Fibroblast of the aortic adventitia (primary cell): ENCODE data around the gene SCUBE1. TPM values are rescaled to one million over a fixed set of nuclear protein-coding genes. Genes with fewer than 3 reads are reported as not detected.

Experiments
- DNase-seq: peaks from one replicate; pipeline ENCODE4 v3.0.0-alpha.2; 2010; ENCODE audit warnings: low read depth
- H3K4me3 ChIP-seq: 2 replicates; pipeline ENCODE4 v1.5.1; 2011; ENCODE audit warnings: low read depth, mild to moderate bottlenecking, control low read depth, low read length, moderate library complexity
- CTCF ChIP-seq: IDR thresholded peaks from 2 replicates; pipeline ENCODE4 v1.5.1; 2011; ENCODE audit warnings: mild to moderate bottlenecking, low read length, control low read depth, inconsistent platforms; ENCODE audit not compliant: insufficient read depth
- total RNA-seq: library from RNA; depleted of rRNA; stranded (reverse); fragments of >200 nt; gene quantifications from 2 replicates; pipeline ENCODE4 v1.2.3, GENCODE V29; 2012; ENCODE audit warnings: low replicate concordance

The SCUBE1 gene
- total RNA-seq, 1 donor: not detected

GRCh38 chr22:43345761-43346301, 2.7 kb upstream of the SCUBE1 start:
- no peak for TF ChIP-seq CTCF
- no peak overlapping the region for H3K4me3 ChIP-seq
- DNase-seq: no peak

- H3K4me3 ChIP-seq: no peak overlapping the region
- DNase-seq: no peak
- no peak for TF ChIP-seq CTCF
Observed at GRCh38 chr22:43345356-43345755, 2.2 kb upstream of the SCUBE1 start.

GRCh38 chr22:43344520-43344787, 1.3 kb upstream of the SCUBE1 start:
- DNase-seq: no peak
- H3K4me3 ChIP-seq: no peak overlapping the region
- TF ChIP-seq CTCF: no peak

GRCh38 chr22:43343670-43344519, 723 bp upstream of the SCUBE1 start:
- DNase-seq: no peak
- TF ChIP-seq CTCF: no peak
- H3K4me3 ChIP-seq: no peak overlapping the region

- DNase-seq: no peak
- TF ChIP-seq CTCF: no peak
- no peak overlapping the region for H3K4me3 ChIP-seq
Observed at GRCh38 chr22:43342347-43343261, 568 bp downstream of the SCUBE1 start.

- no peak for DNase-seq
- no peak for TF ChIP-seq CTCF
- no peak overlapping the region for H3K4me3 ChIP-seq
Observed at GRCh38 chr22:43341565-43341964, 1.6 kb downstream of the SCUBE1 start.
